ENCODE results near the gene HLA-DRA. TPM values are rescaled to one million over a fixed set of nuclear protein-coding genes. Genes with fewer than 3 reads are reported as not detected.

HLA-DRA gene
- total RNA-seq, 2 donors from 2014 or later: 244 to 342 TPM

GRCh38 chr6:32447932-32448331, 8.2 kb downstream of the HLA-DRA start:
- Histone ChIP-seq H3K9me3 (no peaks in the 10 kb centered on the region), H3K36me3 (no peaks in the 10 kb centered on the region), H3K27ac (no peak overlapping the region), H3K4me1 (ENCODE audit: control insufficient read depth in 1 of 2, low read depth in 2 of 2) (no peaks in the 10 kb centered on the region), H3K27me3 (replicated peaks; ENCODE audit: insufficient read depth) (no peaks in the 10 kb centered on the region), H3K4me3 (no peak overlapping the region)
- TF ChIP-seq CTCF (IDR thresholded peaks at IDR 0.05): no peak
- DNase-seq (ENCODE audit: low spot score) (no peak), ATAC-seq (ENCODE audit: insufficient number of reproducible peaks, low FRiP score, low read depth) (no peak)

- ATAC-seq (ENCODE audit: insufficient number of reproducible peaks, low FRiP score, low read depth) (no peak), DNase-seq (ENCODE audit: low spot score) (no peak)
- Histone ChIP-seq H3K36me3 (no peaks in the 10 kb centered on the region), H3K4me1 (ENCODE audit: control insufficient read depth in 1 of 2, low read depth in 2 of 2) (no peaks in the 10 kb centered on the region), H3K4me3 (no peak overlapping the region), H3K9me3 (no peaks in the 10 kb centered on the region), H3K27me3 (replicated peaks; ENCODE audit: insufficient read depth) (no peaks in the 10 kb centered on the region), H3K27ac (no peak overlapping the region)
- no peak for TF ChIP-seq CTCF (IDR thresholded peaks at IDR 0.05)
Observed at GRCh38 chr6:32449088-32449736, 9.5 kb downstream of the HLA-DRA start.

- DNase-seq (ENCODE audit: low spot score) (no peak), ATAC-seq (ENCODE audit: insufficient number of reproducible peaks, low FRiP score, low read depth) (no peak)
- H3K4me1 ChIP-seq (ENCODE audit: control insufficient read depth in 1 of 2, low read depth in 2 of 2): no peaks in the 10 kb centered on the region
- no peaks in the 10 kb centered on the region for H3K36me3 ChIP-seq
- no peak for TF ChIP-seq CTCF (IDR thresholded peaks at IDR 0.05)
- H3K27me3 ChIP-seq (replicated peaks; ENCODE audit: insufficient read depth): no peaks in the 10 kb centered on the region
- no peak overlapping the region for H3K27ac ChIP-seq
- H3K4me3 ChIP-seq: no peak overlapping the region
- no peaks in the 10 kb centered on the region for H3K9me3 ChIP-seq
Observed at GRCh38 chr6:32457054-32457453, 17.4 kb downstream of the HLA-DRA start.

GRCh38 chr6:32459781-32460424, 20.2 kb downstream of the HLA-DRA start:
- Histone ChIP-seq H3K9me3 (no peaks in the 10 kb centered on the region), H3K27ac (no peak overlapping the region), H3K36me3 (no peaks in the 10 kb centered on the region), H3K4me3 (peak overlapping the region; percentile 23), H3K4me1 (ENCODE audit: control insufficient read depth in 1 of 2, low read depth in 2 of 2) (no peaks in the 10 kb centered on the region), H3K27me3 (replicated peaks; ENCODE audit: insufficient read depth) (no peaks in the 10 kb centered on the region)
- TF ChIP-seq CTCF (IDR thresholded peaks at IDR 0.05): no peak
- ATAC-seq (ENCODE audit: insufficient number of reproducible peaks, low FRiP score, low read depth): no peak
- DNase-seq (ENCODE audit: low spot score): no peak

- no peak for TF ChIP-seq CTCF (IDR thresholded peaks at IDR 0.05)
- no peaks in the 10 kb centered on the region for H3K4me1 ChIP-seq (ENCODE audit: control insufficient read depth in 1 of 2, low read depth in 2 of 2)
- H3K9me3 ChIP-seq: no peaks in the 10 kb centered on the region
- DNase-seq (ENCODE audit: low spot score) (no peak), ATAC-seq (ENCODE audit: insufficient number of reproducible peaks, low FRiP score, low read depth) (no peak)
- H3K36me3 ChIP-seq: no peaks in the 10 kb centered on the region
- H3K27ac ChIP-seq: no peak overlapping the region
- H3K27me3 ChIP-seq (replicated peaks; ENCODE audit: insufficient read depth): no peaks in the 10 kb centered on the region
- H3K4me3 ChIP-seq: no peak overlapping the region
Observed at GRCh38 chr6:32460528-32460927, 20.8 kb downstream of the HLA-DRA start.
